Fibroblast of lung (primary cell): ENCODE data around the gene LCN2. TPM values are rescaled to one million over a fixed set of nuclear protein-coding genes. Genes with fewer than 3 reads are reported as not detected.
"Not testable (repeated sequence)": the region's sequence is repeated elsewhere in the genome, so short reads cannot be mapped to it uniquely, and the experiment has no call there.

Experiments used
- DNase-seq, 2 donors: peaks; one replicate each; pipeline versions ENCODE4 v3.0.0 to v3.0.0-alpha.2; 2010; ENCODE audit warnings: low read depth in 2 of 2
- H2AFZ ChIP-seq: 2 replicates; pipeline ENCODE4 v1.5.1; 2012; ENCODE audit warnings: low read length, control low read depth, inconsistent platforms
- H3K27ac ChIP-seq: 2 replicates; pipeline ENCODE4 v1.5.1; 2011; ENCODE audit warnings: low read length, control low read depth; ENCODE audit not compliant: insufficient read depth
- H3K27me3 ChIP-seq: 2 replicates; pipeline ENCODE4 v1.5.1; 2011; ENCODE audit warnings: mild to moderate bottlenecking, low read length; ENCODE audit not compliant: control insufficient read depth, insufficient read depth
- H3K36me3 ChIP-seq: 2 replicates; pipeline ENCODE4 v1.5.1; 2011; ENCODE audit warnings: low read length; ENCODE audit not compliant: control insufficient read depth, insufficient read depth
- H3K4me1 ChIP-seq: 2 replicates; pipeline ENCODE4 v1.5.1; 2011; ENCODE audit warnings: low read length; ENCODE audit not compliant: control insufficient read depth, insufficient read depth; ENCODE audit errors: extremely low read depth
- H3K4me2 ChIP-seq: 2 replicates; pipeline ENCODE4 v1.5.1; 2011; ENCODE audit warnings: low read length, control low read depth; ENCODE audit not compliant: insufficient read depth; ENCODE audit errors: extremely low read depth
- H3K4me3 ChIP-seq, 4 experiments: fragments of 200-600 bp in 1 of 4; sonication (generic) in 1 of 4; replicated peaks in 1 of 4; 2 replicates each; pipeline ENCODE4 v1.5.1; 2011 to 2016; ENCODE audit warnings: low read length in 4 of 4, low read depth in 3 of 4, mild to moderate bottlenecking in 3 of 4, control low read depth in 2 of 4, inconsistent platforms in 1 of 4, mixed read lengths in 1 of 4; ENCODE audit not compliant: insufficient read depth in 1 of 4; ENCODE audit errors: control extremely low read depth in 1 of 4
- H3K79me2 ChIP-seq: 2 replicates; pipeline ENCODE4 v1.5.1; 2012; ENCODE audit warnings: mild to moderate bottlenecking, low read length, inconsistent platforms; ENCODE audit not compliant: control insufficient read depth, insufficient read depth
- H3K9ac ChIP-seq: 2 replicates; pipeline ENCODE4 v1.5.1; 2011; ENCODE audit warnings: mild to moderate bottlenecking, low read length, control low read depth; ENCODE audit not compliant: insufficient read depth
- H3K9me3 ChIP-seq: 2 replicates; pipeline ENCODE4 v1.5.1; 2012; ENCODE audit warnings: low read depth, low read length; ENCODE audit not compliant: control insufficient read depth, insufficient read depth
- H4K20me1 ChIP-seq: 2 replicates; pipeline ENCODE4 v1.5.1; 2011; ENCODE audit warnings: low read length; ENCODE audit not compliant: control insufficient read depth, insufficient read depth; ENCODE audit errors: extremely low read depth
- CTCF ChIP-seq, 2 donors: IDR thresholded peaks in 1 of 2; conservative IDR thresholded peaks in 1 of 2; 1 replicate in 1 of 2; 2 replicates in 1 of 2; pipeline ENCODE4 v1.5.1; 2011 to 2012; ENCODE audit warnings: low read length in 2 of 2, control low read depth in 1 of 2, inconsistent platforms in 1 of 2, low read depth in 1 of 2, mild to moderate bottlenecking in 1 of 2
- EZH2 ChIP-seq: IDR thresholded peaks from 2 replicates; pipeline ENCODE4 v1.5.1; 2012; ENCODE audit warnings: low read length, control low read depth, mild to moderate bottlenecking; ENCODE audit errors: missing control alignments
- polyA plus RNA-seq, 2 donors: library from polyadenylated mRNA; depleted of rRNA in 1 of 2; stranded (reverse) in 1 of 2; unstranded in 1 of 2; fragments of >200 nt; gene quantifications; 2 replicates each; pipeline ENCODE4 v1.2.1, GENCODE V29; 2011 to 2012; ENCODE audit warnings: missing spikeins in 1 of 2
- total RNA-seq: library from RNA; depleted of rRNA; stranded (reverse); fragments of >200 nt; gene quantifications from 2 replicates; pipeline ENCODE4 v1.2.1, GENCODE V29; 2014

The LCN2 gene
- total and polyA plus RNA-seq, 2 donors (not counting 1 experiment from before 2014, with no cell fraction given): not detected

GRCh38 chr9:128128836-128129590 is 20.2 kb upstream of the LCN2 start:
- no peak for TF ChIP-seq EZH2
- Histone ChIP-seq H4K20me1 (no peaks in the 10 kb centered on the region), H3K4me3 (peak overlapping the region; percentile 75 to 93 (median 88)), H2AFZ (peak overlapping the region; percentile 93), H3K36me3 (no peaks in the 10 kb centered on the region), H3K27me3 (peaks cover 13% of the 10 kb centered on the region), H3K9ac (peak overlapping the region; percentile 98), H3K9me3 (no peaks in the 10 kb centered on the region), H3K79me2 (peaks cover 10% of the 10 kb centered on the region), H3K4me1 (peaks cover 13% of the 10 kb centered on the region), H3K27ac (peak overlapping the region; percentile 95), H3K4me2 (peak overlapping the region; percentile 95)
- no peak for DNase-seq

DNA sequence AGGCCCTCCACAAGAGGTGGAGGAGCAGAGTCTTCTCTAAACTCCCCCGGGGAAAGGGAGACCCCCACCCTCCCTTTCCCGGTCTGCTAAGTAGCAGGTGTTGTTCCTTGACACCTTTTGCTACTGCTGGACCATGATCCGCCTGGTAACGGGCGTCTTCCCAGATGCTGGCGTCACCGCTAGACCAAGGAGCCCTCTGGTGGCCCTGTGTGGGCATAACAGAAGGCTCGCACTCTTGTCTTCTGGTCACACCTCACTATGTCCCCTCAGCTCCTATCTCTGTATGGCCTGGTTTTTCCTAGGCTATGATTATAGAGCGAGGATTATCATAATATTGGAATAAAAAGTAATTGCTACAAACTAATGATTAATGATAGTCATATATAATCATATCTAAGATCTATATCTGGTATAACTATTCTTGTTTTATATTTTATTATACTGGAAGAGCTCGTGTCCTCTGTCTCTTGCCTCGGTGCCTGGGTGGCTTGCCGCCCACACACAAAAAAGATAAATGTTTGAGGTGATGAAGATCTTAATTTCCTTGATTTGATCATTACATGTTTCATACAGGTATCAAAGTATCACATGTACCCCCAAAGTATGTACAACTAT is 19.2 kb upstream of the LCN2 start:
- peak in 1 of 2 donors; percentile 9 for TF ChIP-seq CTCF (conservative IDR thresholded peaks at IDR 0.05 in 1 of 2, IDR thresholded peaks at IDR 0.05 in 1 of 2; ENCODE audit: low read depth in 1 of 2, low read length in 2 of 2)
- Histone ChIP-seq H3K27me3 (peaks cover 13% of the 10 kb centered on the region), H3K4me1 (peaks cover 12% of the 10 kb centered on the region)
- not testable (repeated sequence) for H3K4me2 ChIP-seq, H3K9ac ChIP-seq, H2AFZ ChIP-seq, H3K79me2 ChIP-seq, H4K20me1 ChIP-seq, H3K4me3 ChIP-seq, DNase-seq, H3K36me3 ChIP-seq, H3K9me3 ChIP-seq, H3K27ac ChIP-seq

DNA sequence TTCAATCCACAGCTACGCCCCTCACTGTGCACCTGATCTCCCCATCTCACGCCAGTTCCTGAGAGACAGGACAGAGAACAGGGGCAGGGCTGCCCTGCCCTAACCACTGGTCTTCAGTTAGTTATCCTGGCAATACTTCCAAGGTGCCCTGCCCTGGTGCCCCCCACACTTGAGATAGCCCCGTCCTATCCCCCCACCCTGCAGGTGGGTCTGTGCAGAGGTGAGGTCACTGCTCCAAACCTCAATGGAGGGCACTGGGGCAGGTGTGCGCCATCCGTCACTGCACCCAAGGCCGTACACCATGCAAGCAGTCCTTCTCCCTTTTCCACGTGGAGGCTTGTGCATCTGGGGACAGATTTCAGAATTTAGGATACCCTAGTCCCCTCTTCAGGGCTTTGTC is 18.6 kb upstream of the LCN2 start:
- H3K4me2 ChIP-seq, H3K79me2 ChIP-seq, H2AFZ ChIP-seq, DNase-seq, H3K36me3 ChIP-seq, H3K4me1 ChIP-seq, H3K9me3 ChIP-seq, H3K9ac ChIP-seq, H3K4me3 ChIP-seq, H3K27ac ChIP-seq, H4K20me1 ChIP-seq: not testable (repeated sequence)
- H3K27me3 ChIP-seq: peaks cover 16% of the 10 kb centered on the region

GRCh38 chr9:128131346-128131745 is 17.9 kb upstream of the LCN2 start:
- peaks cover 17% of the 10 kb centered on the region for H3K27me3 ChIP-seq
- H3K9me3 ChIP-seq: not testable (repeated sequence)

DNA sequence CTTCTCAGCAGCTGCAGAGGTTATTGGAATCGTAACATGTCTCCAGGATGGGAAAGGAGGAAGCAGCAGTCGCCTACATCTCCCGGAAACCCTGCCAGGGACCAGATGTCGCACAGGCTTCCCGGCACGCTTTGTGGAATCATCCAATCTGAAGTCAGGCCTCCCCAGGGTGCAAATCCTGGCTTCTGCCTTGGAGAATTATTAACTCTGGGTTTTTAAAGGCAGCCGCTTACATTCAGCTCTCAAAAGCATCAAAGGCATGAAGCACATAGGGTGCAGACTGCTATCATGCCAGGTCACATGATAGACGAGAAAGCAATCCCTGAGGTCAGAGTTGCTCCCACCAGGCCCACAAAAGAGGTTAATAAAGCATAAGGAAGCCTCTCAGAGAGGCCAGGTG is 17.1 kb upstream of the LCN2 start:
- H3K4me1 ChIP-seq, H3K36me3 ChIP-seq, H3K9ac ChIP-seq, H3K9me3 ChIP-seq, H3K27ac ChIP-seq, DNase-seq, H3K4me2 ChIP-seq, H4K20me1 ChIP-seq, H2AFZ ChIP-seq, H3K79me2 ChIP-seq, H3K4me3 ChIP-seq: not testable (repeated sequence)
- H3K27me3 ChIP-seq: peaks cover 17% of the 10 kb centered on the region

More at GRCh38 chr9:128131346-128131745, 17.9 kb upstream of the LCN2 start:
- not testable (repeated sequence) for H3K4me1 ChIP-seq, H3K4me2 ChIP-seq, H3K4me3 ChIP-seq, DNase-seq, H2AFZ ChIP-seq, H4K20me1 ChIP-seq, H3K27ac ChIP-seq, H3K79me2 ChIP-seq, H3K9ac ChIP-seq, H3K36me3 ChIP-seq
- peak; percentile 6 for TF ChIP-seq EZH2

- H3K4me1 ChIP-seq, H3K4me3 ChIP-seq, H3K27ac ChIP-seq, H2AFZ ChIP-seq, H4K20me1 ChIP-seq, H3K4me2 ChIP-seq, H3K9me3 ChIP-seq, DNase-seq, H3K36me3 ChIP-seq, H3K79me2 ChIP-seq, H3K9ac ChIP-seq: not testable (repeated sequence)
- H3K27me3 ChIP-seq: peaks cover 17% of the 10 kb centered on the region
These were observed 13.7 kb upstream of the LCN2 start for GRCh38 chr9:128135561-128135960.
